ENCODE results near the gene SCT.
"Not testable (repeated sequence)": the region's sequence is repeated elsewhere in the genome, so short reads cannot be mapped to it uniquely, and the experiment has no call there.

Gene SCT
- total RNA-seq: 0 reads per million in 18 experiments

- no peak for DNase-seq
Measured at GRCh38 chr11:626475-627307, at the start of gene SCT. SCT (minus strand) TSS chr11:627181; CDS start chr11:627143, 38 bp downstream.

GRCh38 chr11:674406-674805, 47.4 kb upstream of the SCT start:
- no peak for DNase-seq

GRCh38 chr11:673866-674265, 46.9 kb upstream of the SCT start:
- no peak for DNase-seq

- DNase-seq: no peak
Measured at GRCh38 chr11:665704-666281, 38.8 kb upstream of the SCT start.

- no peak for DNase-seq
Measured at GRCh38 chr11:665062-665703, 38.2 kb upstream of the SCT start.

- peak; percentile 38 to 64 for DNase-seq
Measured at GRCh38 chr11:662689-663274, 35.8 kb upstream of the SCT start.

- no peak for DNase-seq
Measured at GRCh38 chr11:660681-661444, 33.9 kb upstream of the SCT start.

- no peak for DNase-seq
Measured at GRCh38 chr11:660281-660680, 33.3 kb upstream of the SCT start.

- DNase-seq: no peak
Measured at GRCh38 chr11:659532-660085, 32.6 kb upstream of the SCT start.

GRCh38 chr11:657691-658126, 30.7 kb upstream of the SCT start:
- DNase-seq: no peak

GRCh38 chr11:656866-657265, 29.9 kb upstream of the SCT start:
- DNase-seq: no peak

GRCh38 chr11:656426-656825, 29.4 kb upstream of the SCT start:
- no peak for DNase-seq

- DNase-seq: no peak
Measured at GRCh38 chr11:655036-655726, 28.2 kb upstream of the SCT start.

GRCh38 chr11:654444-654843, 27.5 kb upstream of the SCT start:
- not testable (repeated sequence) for DNase-seq

- no peak for DNase-seq
Measured at GRCh38 chr11:653837-654236, 26.9 kb upstream of the SCT start.

- peak; percentile 47 to 68 for DNase-seq
Measured at GRCh38 chr11:653136-653535, 26.2 kb upstream of the SCT start.

- DNase-seq: no peak
Measured at GRCh38 chr11:650482-650881, 23.5 kb upstream of the SCT start.

GRCh38 chr11:647672-648158, 20.7 kb upstream of the SCT start:
- DNase-seq: not testable (repeated sequence)

GRCh38 chr11:646214-646613, 19.2 kb upstream of the SCT start:
- no peak for DNase-seq

- DNase-seq: no peak
Measured at GRCh38 chr11:645536-645935, 18.6 kb upstream of the SCT start.

Data from inflammatory macrophage (primary cell).